ENCODE measurements around the gene KSR1. TPM values are rescaled to one million over a fixed set of nuclear protein-coding genes. Genes with fewer than 3 reads are reported as not detected.
"Not testable (repeated sequence)": the region's sequence is repeated elsewhere in the genome, so short reads cannot be mapped to it uniquely, and the experiment has no call there.

Gene KSR1
- total RNA-seq, 1 donor from 2014 or later: 60.6 TPM

DNA sequence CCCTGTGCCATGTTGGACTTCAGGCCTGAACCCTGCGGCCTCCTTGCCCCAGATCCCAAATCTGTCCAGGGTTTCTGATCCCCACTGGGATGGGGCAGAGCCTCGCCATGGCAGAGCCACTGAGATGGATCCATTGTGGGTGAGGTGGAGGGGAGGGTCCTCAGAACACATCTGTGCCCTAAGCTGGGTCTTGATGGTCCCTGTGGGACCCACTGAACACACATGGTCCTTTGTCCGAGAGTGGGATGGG lies 38.0 kb upstream of the KSR1 start:
- Mint-ChIP-seq H3K36me3 (ENCODE audit: low read depth) (no peaks in the 10 kb centered on the region), H3K4me1 (ENCODE audit: low read depth) (peaks cover 1% of the 10 kb centered on the region), H3K4me3 (ENCODE audit: unreplicated experiment) (no peak overlapping the region), H3K27me3 (ENCODE audit: low read depth) (no peaks in the 10 kb centered on the region), H3K27ac (ENCODE audit: unreplicated experiment) (no peak overlapping the region), H3K9me3 (ENCODE audit: low read depth) (no peaks in the 10 kb centered on the region)
- no peak for DNase-seq (ENCODE audit: low spot score)
- no peak for TF ChIP-seq CTCF (IDR thresholded peaks at IDR 0.05)

DNA sequence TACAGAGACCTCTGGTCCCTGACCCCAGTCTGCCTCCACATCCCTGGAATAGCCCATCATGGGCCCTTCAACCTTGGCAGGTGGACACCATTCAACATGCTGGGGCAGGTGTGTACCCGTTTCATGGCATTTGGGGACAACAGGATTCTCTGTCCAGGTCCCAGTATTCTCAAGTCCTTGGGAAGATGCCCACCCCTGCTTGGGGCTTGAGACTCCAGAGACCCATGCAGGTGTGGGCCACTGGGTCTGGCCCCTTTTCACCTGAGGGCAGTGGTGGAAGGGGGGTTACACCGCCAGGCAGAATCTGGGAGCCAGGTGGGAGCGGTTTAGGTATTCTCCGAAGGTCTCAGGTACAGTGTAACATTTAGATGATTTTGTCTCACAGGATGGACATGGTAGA lies 37.1 kb upstream of the KSR1 start:
- no peaks in the 10 kb centered on the region for H3K9me3 Mint-ChIP-seq (ENCODE audit: low read depth)
- TF ChIP-seq CTCF (IDR thresholded peaks at IDR 0.05): no peak
- no peak overlapping the region for H3K27ac Mint-ChIP-seq (ENCODE audit: unreplicated experiment)
- peaks cover 5% of the 10 kb centered on the region for H3K4me1 Mint-ChIP-seq (ENCODE audit: low read depth)
- DNase-seq (ENCODE audit: low spot score): peak; percentile 53
- H3K4me3 Mint-ChIP-seq (ENCODE audit: unreplicated experiment): no peak overlapping the region
- no peaks in the 10 kb centered on the region for H3K36me3 Mint-ChIP-seq (ENCODE audit: low read depth)
- H3K27me3 Mint-ChIP-seq (ENCODE audit: low read depth): no peaks in the 10 kb centered on the region

- H3K27ac Mint-ChIP-seq (ENCODE audit: unreplicated experiment): no peak overlapping the region
- DNase-seq (ENCODE audit: low spot score): peak; percentile 72
- H3K4me1 Mint-ChIP-seq (ENCODE audit: low read depth): peaks cover 5% of the 10 kb centered on the region
- H3K4me3 Mint-ChIP-seq (ENCODE audit: unreplicated experiment): no peak overlapping the region
- no peaks in the 10 kb centered on the region for H3K27me3 Mint-ChIP-seq (ENCODE audit: low read depth)
- no peaks in the 10 kb centered on the region for H3K36me3 Mint-ChIP-seq (ENCODE audit: low read depth)
- no peak for TF ChIP-seq CTCF (IDR thresholded peaks at IDR 0.05)
- H3K9me3 Mint-ChIP-seq (ENCODE audit: low read depth): no peaks in the 10 kb centered on the region
These were observed 35.9 kb upstream of the KSR1 start for GRCh38 chr17:27420211-27420950.

- TF ChIP-seq CTCF (IDR thresholded peaks at IDR 0.05): no peak
These were observed 35.1 kb upstream of the KSR1 start for GRCh38 chr17:27421111-27421510.

DNA sequence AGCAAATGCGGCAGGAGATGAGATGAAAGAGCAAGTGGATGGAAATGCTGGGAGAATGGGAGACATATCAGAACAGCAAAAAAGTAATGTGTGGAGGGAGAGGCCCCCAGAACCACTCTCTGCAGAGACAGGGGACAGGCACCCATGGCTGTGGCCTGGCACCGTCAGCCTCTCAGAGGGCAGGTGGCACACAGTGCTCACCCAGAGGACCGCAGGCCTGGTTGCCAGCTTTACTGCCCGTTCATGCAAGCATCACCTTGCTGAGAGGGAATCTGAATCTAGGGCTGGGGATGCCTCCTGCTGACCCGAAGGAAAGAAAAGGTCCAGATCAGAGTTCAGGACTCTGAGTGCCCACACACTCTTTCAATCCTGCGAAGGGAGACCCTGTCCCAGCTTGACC lies 34.6 kb upstream of the KSR1 start:
- not testable (repeated sequence) for H3K27ac Mint-ChIP-seq (ENCODE audit: unreplicated experiment)

More at GRCh38 chr17:27421111-27421510, 35.1 kb upstream of the KSR1 start:
- Mint-ChIP-seq H3K4me3 (ENCODE audit: unreplicated experiment) (no peak overlapping the region), H3K27me3 (ENCODE audit: low read depth) (no peaks in the 10 kb centered on the region), H3K9me3 (ENCODE audit: low read depth) (no peaks in the 10 kb centered on the region), H3K27ac (ENCODE audit: unreplicated experiment) (no peak overlapping the region), H3K36me3 (ENCODE audit: low read depth) (no peaks in the 10 kb centered on the region), H3K4me1 (ENCODE audit: low read depth) (peaks cover 5% of the 10 kb centered on the region)
- DNase-seq (ENCODE audit: low spot score): peak; percentile 60

GRCh38 chr17:27422601-27423000 lies 33.6 kb upstream of the KSR1 start:
- Mint-ChIP-seq H3K27ac (ENCODE audit: unreplicated experiment) (no peak overlapping the region), H3K36me3 (ENCODE audit: low read depth) (no peaks in the 10 kb centered on the region), H3K9me3 (ENCODE audit: low read depth) (no peaks in the 10 kb centered on the region), H3K27me3 (ENCODE audit: low read depth) (no peaks in the 10 kb centered on the region), H3K4me3 (ENCODE audit: unreplicated experiment) (no peak overlapping the region), H3K4me1 (ENCODE audit: low read depth) (peaks cover 5% of the 10 kb centered on the region)
- no peak for TF ChIP-seq CTCF (IDR thresholded peaks at IDR 0.05)
- DNase-seq (ENCODE audit: low spot score): peak; percentile 68

More for the DNA sequence above, 34.6 kb upstream of the KSR1 start:
- peak; percentile 56 for DNase-seq (ENCODE audit: low spot score)
- not testable (repeated sequence) for H3K4me1 Mint-ChIP-seq (ENCODE audit: low read depth); H3K4me3 Mint-ChIP-seq (ENCODE audit: unreplicated experiment); H3K36me3 Mint-ChIP-seq (ENCODE audit: low read depth); H3K9me3 Mint-ChIP-seq (ENCODE audit: low read depth); H3K27me3 Mint-ChIP-seq (ENCODE audit: low read depth)
